H9 (cell line): ENCODE measurements around the gene NKAIN2. TPM values are rescaled to one million over a fixed set of nuclear protein-coding genes. Genes with fewer than 3 reads are reported as not detected.

Experiments
- DNase-seq: peaks from one replicate; pipeline ENCODE4 v3.0.0-alpha.2; 2017
- H2AFZ ChIP-seq: one replicate; pipeline ENCODE4 v1.6.1; 2013; ENCODE audit warnings: mild to moderate bottlenecking, low read length, control low read depth, moderate library complexity
- H2AK5ac ChIP-seq: 2 replicates; pipeline ENCODE4 v1.6.1; 2013; ENCODE audit warnings: low read length, control low read depth, mixed read lengths; ENCODE audit not compliant: insufficient read length
- H2BK120ac ChIP-seq: one replicate; pipeline ENCODE4 v1.6.1; 2013; ENCODE audit warnings: low read depth, mild to moderate bottlenecking, low read length, control low read depth, inconsistent platforms; ENCODE audit not compliant: poor library complexity, severe bottlenecking
- H2BK12ac ChIP-seq: 2 replicates; pipeline ENCODE4 v1.6.1; 2013; ENCODE audit warnings: low read length, control low read depth, mixed read lengths, low read depth; ENCODE audit not compliant: insufficient read length
- H2BK15ac ChIP-seq: 2 replicates; pipeline ENCODE4 v1.6.1; 2013; ENCODE audit warnings: low read depth, low read length, control low read depth
- H2BK20ac ChIP-seq: one replicate; pipeline ENCODE4 v1.6.1; 2013; ENCODE audit warnings: low read depth, mild to moderate bottlenecking, low read length, control low read depth, inconsistent platforms; ENCODE audit not compliant: poor library complexity, severe bottlenecking
- H2BK5ac ChIP-seq: 2 replicates; pipeline ENCODE4 v1.6.1; 2013; ENCODE audit warnings: low read length, control low read depth, mixed read lengths; ENCODE audit not compliant: insufficient read length
- H3K14ac ChIP-seq: 2 replicates; pipeline ENCODE4 v1.6.1; 2013; ENCODE audit warnings: low read length, control low read depth; ENCODE audit not compliant: insufficient read depth
- H3K18ac ChIP-seq: 2 replicates; pipeline ENCODE4 v1.6.1; 2013; ENCODE audit warnings: low read depth, mild to moderate bottlenecking, mixed read lengths, low read length, control low read depth; ENCODE audit not compliant: insufficient read length
- H3K23ac ChIP-seq: 2 replicates; pipeline ENCODE4 v1.6.1; 2013; ENCODE audit warnings: low read length, control low read depth, mixed read lengths, low read depth; ENCODE audit not compliant: insufficient read length
- H3K23me2 ChIP-seq: 2 replicates; pipeline ENCODE4 v1.6.1; 2013; ENCODE audit warnings: low read depth, mild to moderate bottlenecking, mixed read lengths, low read length, control low read depth; ENCODE audit not compliant: insufficient read length, poor library complexity, severe bottlenecking
- H3K27ac ChIP-seq: 2 replicates; pipeline ENCODE4 v1.5.1; 2013; ENCODE audit warnings: low read length, control low read depth, mixed read lengths, low read depth; ENCODE audit not compliant: insufficient read length
- H3K27me3 ChIP-seq: 2 replicates; pipeline ENCODE4 v1.6.1; 2013; ENCODE audit warnings: low read length, control low read depth, inconsistent platforms; ENCODE audit not compliant: insufficient read depth
- H3K4ac ChIP-seq: 2 replicates; pipeline ENCODE4 v1.6.1; 2013; ENCODE audit warnings: low read depth, mild to moderate bottlenecking, control low read depth, inconsistent platforms, low read length, moderate library complexity
- H3K4me1 ChIP-seq: 2 replicates; pipeline ENCODE4 v1.6.1; 2013; ENCODE audit warnings: low read length, control low read depth, inconsistent platforms; ENCODE audit not compliant: insufficient read depth
- H3K4me2 ChIP-seq: 2 replicates; pipeline ENCODE4 v1.6.1; 2013; ENCODE audit warnings: low read length, control low read depth, mixed read lengths; ENCODE audit not compliant: insufficient read length, insufficient read depth
- H3K56ac ChIP-seq: 2 replicates; pipeline ENCODE4 v1.6.1; 2013; ENCODE audit warnings: low read depth, mild to moderate bottlenecking, mixed read lengths, low read length, control low read depth; ENCODE audit not compliant: insufficient read length
- H3K79me1 ChIP-seq: 2 replicates; pipeline ENCODE4 v1.6.1; 2013; ENCODE audit warnings: low read depth, mild to moderate bottlenecking, moderate library complexity, low read length, control low read depth, inconsistent platforms; ENCODE audit not compliant: insufficient read depth, poor library complexity, severe bottlenecking
- H3K79me2 ChIP-seq: 2 replicates; pipeline ENCODE4 v1.6.1; 2013; ENCODE audit warnings: low read length, control low read depth, inconsistent platforms; ENCODE audit not compliant: insufficient read depth
- H3K9ac ChIP-seq: 2 replicates; pipeline ENCODE4 v1.6.1; 2013; ENCODE audit warnings: low read length, control low read depth, mixed read lengths; ENCODE audit not compliant: insufficient read length; ENCODE audit errors: extremely low read depth
- H3K9me3 ChIP-seq: one replicate; pipeline ENCODE4 v1.6.1; 2013; ENCODE audit warnings: low read depth, low read length, inconsistent platforms; ENCODE audit not compliant: control insufficient read depth
- H3T11ph ChIP-seq: one replicate; pipeline ENCODE4 v1.6.1; 2013; ENCODE audit warnings: mild to moderate bottlenecking, low read length, control low read depth, inconsistent platforms
- H4K20me1 ChIP-seq: one replicate; pipeline ENCODE4 v1.6.1; 2013; ENCODE audit not compliant: control insufficient read depth, insufficient read length, insufficient read depth
- H4K5ac ChIP-seq: 2 replicates; pipeline ENCODE4 v1.6.1; 2013; ENCODE audit warnings: low read depth, mild to moderate bottlenecking, mixed read lengths, low read length, control low read depth; ENCODE audit not compliant: insufficient read length
- H4K8ac ChIP-seq: replicated peaks from 2 replicates; pipeline ENCODE4 v1.6.1; 2013; ENCODE audit warnings: low read length, control low read depth, mixed read lengths, low read depth; ENCODE audit not compliant: insufficient read length
- H4K91ac ChIP-seq: 2 replicates; pipeline ENCODE4 v1.6.1; 2013; ENCODE audit warnings: low read depth, mild to moderate bottlenecking, moderate library complexity, mixed read lengths, low read length, control low read depth; ENCODE audit not compliant: insufficient read length
- H3K27ac Mint-ChIP-seq, 3 experiments: 2 replicates in 2 of 3; 3 replicates in 1 of 3; pipeline ENCODE4 v1.8.0; 2020 to 2021; ENCODE audit warnings: mixed read lengths in 3 of 3, mild to moderate bottlenecking in 1 of 3, moderate library complexity in 1 of 3
- H3K27me3 Mint-ChIP-seq: 2 replicates; pipeline ENCODE4 v1.8.0; 2021; ENCODE audit warnings: low read depth, mild to moderate bottlenecking, moderate library complexity, mixed read lengths
- H3K36me3 Mint-ChIP-seq, 3 experiments: 2 replicates in 2 of 3; 3 replicates in 1 of 3; pipeline ENCODE4 v1.8.0; 2020 to 2021; ENCODE audit warnings: low read depth in 3 of 3, mixed read lengths in 3 of 3; ENCODE audit not compliant: insufficient read depth in 1 of 3
- H3K4me1 Mint-ChIP-seq, 2 experiments: 2 replicates each; pipeline ENCODE4 v1.8.0; 2020; ENCODE audit warnings: mixed read lengths in 2 of 2
- H3K4me3 Mint-ChIP-seq, 2 experiments: 2 replicates in 1 of 2; 3 replicates in 1 of 2; pipeline ENCODE4 v1.8.0; 2020 to 2021; ENCODE audit warnings: mild to moderate bottlenecking in 2 of 2, mixed read lengths in 2 of 2, moderate library complexity in 1 of 2
- H3K9me3 Mint-ChIP-seq, 2 experiments: 2 replicates in 1 of 2; 3 replicates in 1 of 2; pipeline ENCODE4 v1.8.0; 2020; ENCODE audit warnings: mild to moderate bottlenecking in 2 of 2, mixed read lengths in 2 of 2, moderate library complexity in 1 of 2
- CTCF ChIP-seq: fragments of 200-600 bp; sonication (generic); conservative IDR thresholded peaks from 3 replicates; pipeline ENCODE4 v1.8.0; 2021; ENCODE audit warnings: antibody characterized with exemption, mild to moderate bottlenecking
- total RNA-seq: library from RNA; stranded (reverse); gene quantifications from 2 replicates; pipeline ENCODE4 v1.2.1, GENCODE V29; 2021

NKAIN2 gene
- total RNA-seq, 1 experiment from 2014 or later: 0.17 TPM

GRCh38 chr6:124066269-124066668, 262.6 kb downstream of the NKAIN2 start:
- Histone ChIP-seq H3K23ac (no peak overlapping the region), H3K79me1 (no peaks in the 10 kb centered on the region), H3K23me2 (no peaks in the 10 kb centered on the region), H2BK120ac (no peak overlapping the region), H4K20me1 (no peaks in the 10 kb centered on the region), H2BK12ac (no peak overlapping the region), H4K5ac (no peak overlapping the region), H3K9ac (no peak overlapping the region), H3K27ac (no peak overlapping the region), H2BK20ac (no peak overlapping the region), H3K56ac (no peak overlapping the region), H2AK5ac (no peak overlapping the region), H3K4me1 (no peaks in the 10 kb centered on the region), H4K91ac (no peak overlapping the region), H2AFZ (no peak overlapping the region), H3K79me2 (no peaks in the 10 kb centered on the region), H3K27me3 (no peaks in the 10 kb centered on the region), H3K9me3 (no peaks in the 10 kb centered on the region), H2BK15ac (no peak overlapping the region), H3K14ac (no peak overlapping the region), H3K18ac (no peak overlapping the region), H3T11ph (no peak overlapping the region), H2BK5ac (no peak overlapping the region), H4K8ac (no peak overlapping the region), H3K4ac (no peak overlapping the region), H3K4me2 (no peak overlapping the region)
- Mint-ChIP-seq H3K27me3 (no peaks in the 10 kb centered on the region), H3K36me3 (no peaks in the 10 kb centered on the region), H3K27ac (no peak overlapping the region), H3K4me1 (no peaks in the 10 kb centered on the region), H3K4me3 (no peak overlapping the region), H3K9me3 (no peaks in the 10 kb centered on the region)
- DNase-seq: no peak
- TF ChIP-seq CTCF: no peak
